Epithelial cell of alveolus of lung (primary cell): ENCODE results near the gene RCBTB2. TPM values are rescaled to one million over a fixed set of nuclear protein-coding genes. Genes with fewer than 3 reads are reported as not detected.

Experiments used
- total RNA-seq: library from RNA; depleted of rRNA; stranded (reverse); fragments of >200 nt; gene quantifications from 2 replicates; pipeline ENCODE4 v1.2.1, GENCODE V29; 2015

RCBTB2 gene
- total RNA-seq: 4.3 and 9.4 TPM in 2 replicates

GRCh38 chr13:48532506-48533499 lies at the start of gene RCBTB2:
TSS of gene RCBTB2 (minus strand) at chr13:48533080. CDS start at chr13:48521939, 11,141 bp downstream.

Other genes starting within 250 kb of the RCBTB2 start
- gene RB1, start 229.3 kb downstream of the RCBTB2 start, total RNA-seq: 27.2 and 28.2 TPM in 2 replicates
- 5.2 and 17.2 TPM in 2 replicates for gene LPAR6, start 120.0 kb downstream of the RCBTB2 start, total RNA-seq
- 1.6 TPM in 1 of 2 replicates, not detected in the other for gene CYSLTR2, start 120.8 kb upstream of the RCBTB2 start, total RNA-seq